GM18526 (cell line): Measurements from ENCODE around the gene LTBP1.

Source experiments
- POLR2A ChIP-seq: IDR thresholded peaks from 3 replicates; pipeline ENCODE4 v1.6.1; 2011; ENCODE audit not compliant: insufficient read length; ENCODE audit errors: extremely low read depth

LTBP1 gene

GRCh38 chr2:33158482-33159003, 211.8 kb downstream of the LTBP1 start:
- no peak for TF ChIP-seq POLR2A

- TF ChIP-seq POLR2A = no peak
Observed at GRCh38 chr2:33160191-33160590, 213.4 kb downstream of the LTBP1 start.

GRCh38 chr2:33166287-33166881, 219.6 kb downstream of the LTBP1 start:
- no peak for TF ChIP-seq POLR2A

- no peak for TF ChIP-seq POLR2A
Observed at GRCh38 chr2:33167622-33168245, 221.0 kb downstream of the LTBP1 start.

- TF ChIP-seq POLR2A = no peak
Observed at GRCh38 chr2:33168425-33168824, 221.7 kb downstream of the LTBP1 start.

GRCh38 chr2:33168922-33169321, 222.2 kb downstream of the LTBP1 start:
- no peak for TF ChIP-seq POLR2A

- no peak for TF ChIP-seq POLR2A
Observed at GRCh38 chr2:33177627-33178026, 230.9 kb downstream of the LTBP1 start.

GRCh38 chr2:33178209-33178608, 231.5 kb downstream of the LTBP1 start:
- TF ChIP-seq POLR2A = no peak

GRCh38 chr2:33180915-33181314, 234.2 kb downstream of the LTBP1 start:
- no peak for TF ChIP-seq POLR2A

- no peak for TF ChIP-seq POLR2A
Observed at GRCh38 chr2:33181466-33181865, 234.7 kb downstream of the LTBP1 start.

GRCh38 chr2:33184041-33184440, 237.3 kb downstream of the LTBP1 start:
- no peak for TF ChIP-seq POLR2A

GRCh38 chr2:33186937-33187336, 240.2 kb downstream of the LTBP1 start:
- no peak for TF ChIP-seq POLR2A

- no peak for TF ChIP-seq POLR2A
Observed at GRCh38 chr2:33188799-33189198, 242.0 kb downstream of the LTBP1 start.

- no peak for TF ChIP-seq POLR2A
Observed at GRCh38 chr2:33190393-33190937, 243.7 kb downstream of the LTBP1 start.

- no peak for TF ChIP-seq POLR2A
Observed at GRCh38 chr2:33195891-33196290, 249.1 kb downstream of the LTBP1 start.

GRCh38 chr2:33196700-33197099, 249.9 kb downstream of the LTBP1 start:
- TF ChIP-seq POLR2A = no peak
